ENCODE data around the gene PRG3. TPM values are rescaled to one million over a fixed set of nuclear protein-coding genes. Genes with fewer than 3 reads are reported as not detected.

PRG3 gene
- total RNA-seq, 1 experiment from 2014 or later, result not detected

GRCh38 chr11:57359396-57359795 is 21.6 kb downstream of the PRG3 start:
- TF ChIP-seq CEBPB (IDR thresholded peaks at IDR 0.05; ENCODE audit: low read depth) (no peak), SRF (IDR thresholded peaks at IDR 0.05; ENCODE audit: low read depth) (no peak), ZFX (IDR thresholded peaks at IDR 0.05) (no peak), CTCF (IDR thresholded peaks at IDR 0.05 in 2 of 3, conservative IDR thresholded peaks at IDR 0.05 in 1 of 3; ENCODE audit: borderline replicate concordance in 1 of 3, insufficient read depth in 1 of 3, low read depth in 2 of 3, low read length in 2 of 3) (no peak), MAX (IDR thresholded peaks at IDR 0.05) (no peak), SP1 (IDR thresholded peaks at IDR 0.05; ENCODE audit: low read depth) (no peak), SIN3A (IDR thresholded peaks at IDR 0.05; ENCODE audit: low read depth) (no peak), EZH2phosphoT487 (IDR thresholded peaks at IDR 0.05; ENCODE audit: borderline replicate concordance) (no peak), POLR2A (IDR thresholded peaks at IDR 0.05; ENCODE audit: borderline replicate concordance, extremely low read depth, insufficient read depth, insufficient read length) (no peak), FOSL1 (IDR thresholded peaks at IDR 0.05; ENCODE audit: low read depth) (no peak), CBX3 (IDR thresholded peaks at IDR 0.05; ENCODE audit: low read depth) (no peak), REST (IDR thresholded peaks at IDR 0.05; ENCODE audit: low read depth) (no peak)
- ATAC-seq, result no peak
- H3K79me2 ChIP-seq (ENCODE audit: insufficient read depth, low read length), result no peaks in the 10 kb centered on the region
- no peak overlapping the region for H2AFZ ChIP-seq (ENCODE audit: low read depth, low read length, poor library complexity, severe bottlenecking)
- H3K9me3 ChIP-seq (ENCODE audit: control insufficient read depth in 1 of 2, insufficient read depth in 1 of 2, low read depth in 1 of 2, low read length in 2 of 2), result no peaks in the 10 kb centered on the region
- no peak overlapping the region for H3K4me2 ChIP-seq (ENCODE audit: low read length)
- H3K27me3 ChIP-seq (ENCODE audit: insufficient read depth, low read length), result 0 out of 2 replicates have a peak, but pooled peaks cover 5% of the 10 kb centered on the region
- H3K9me2 ChIP-seq (ENCODE audit: insufficient read depth), result no peaks in the 10 kb centered on the region
- POLR2A ChIA-PET, result no interaction called here
- no peak overlapping the region for H3K27ac ChIP-seq (ENCODE audit: low read depth, low read length)
- H3K4me1 ChIP-seq (ENCODE audit: control insufficient read depth in 1 of 2, insufficient read depth in 2 of 2, low read length in 2 of 2), result no peaks in the 10 kb centered on the region
- intact Hi-C loops (cut with micrococcal nuclease), result no loop called here
- no peaks in the 10 kb centered on the region for H4K20me1 ChIP-seq (ENCODE audit: insufficient read depth)
- DNase-seq (ENCODE audit: low read depth, low spot score), result no peak
- H3K9ac ChIP-seq (ENCODE audit: low read length), result no peak overlapping the region
- no TSS peak for BruUV-seq (replicated peaks)
- CTCF ChIA-PET, result no interaction called here
- no peak overlapping the region for H3K4me3 ChIP-seq (replicated peaks in 1 of 2; ENCODE audit: low read depth in 1 of 2, low read length in 2 of 2)
- RAD21 ChIA-PET (ENCODE audit: low non-redundant PET in 1 of 2, low total read pairs in 2 of 2, uncharacterized antibody in 2 of 2, unreplicated experiment in 2 of 2), result no interaction called here
- H3K36me3 ChIP-seq (ENCODE audit: control insufficient read depth in 1 of 2, insufficient read depth in 2 of 2, low read length in 2 of 2), result no peaks in the 10 kb centered on the region
